GM10266 (cell line): ENCODE data around the gene SYT17.

Source experiments
- DNase-seq: peaks from one replicate; pipeline ENCODE4 v3.0.0; 2012; ENCODE audit errors: extremely low spot score
- TF ChIP-seq, protein P1 (sequence below): IDR thresholded peaks from 2 replicates; pipeline ENCODE4 v1.5.1; 2012; ENCODE audit warnings: mild to moderate bottlenecking, low read depth; ENCODE audit not compliant: control insufficient read depth, insufficient read depth; ENCODE audit errors: missing control alignments

Gene SYT17

DNA sequence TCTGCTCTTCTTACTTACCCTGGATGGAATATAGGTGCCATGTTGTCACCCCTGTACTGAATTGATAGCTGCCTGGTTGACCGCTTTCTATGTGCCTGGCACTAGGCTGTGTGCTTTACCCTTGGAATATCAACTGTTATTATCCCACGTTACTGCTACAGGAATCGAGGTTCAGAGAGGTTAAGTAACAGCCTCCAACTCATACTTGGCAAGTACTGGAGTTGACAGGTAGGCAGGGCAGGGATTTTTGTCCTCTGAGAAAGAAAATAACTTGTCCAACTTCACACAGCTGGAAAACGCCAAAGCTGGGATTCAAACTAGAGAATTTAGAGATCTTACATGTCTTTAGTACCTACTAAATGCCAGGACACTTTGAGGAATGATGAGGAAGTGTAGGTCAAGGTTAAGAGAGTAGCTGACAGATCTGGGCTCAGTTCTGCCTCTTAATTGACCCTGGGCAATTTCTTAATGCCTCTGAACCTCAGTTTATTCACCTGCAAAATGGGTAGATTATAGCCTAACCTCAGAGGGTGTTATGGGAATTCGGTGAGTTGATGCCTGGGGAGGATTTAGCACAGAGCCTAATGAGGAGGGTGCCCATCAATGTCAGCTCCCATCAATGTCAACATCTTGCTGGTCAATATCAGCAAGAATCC is 28.5 kb upstream of the SYT17 start:
- DNase-seq, result no peak

DNA sequence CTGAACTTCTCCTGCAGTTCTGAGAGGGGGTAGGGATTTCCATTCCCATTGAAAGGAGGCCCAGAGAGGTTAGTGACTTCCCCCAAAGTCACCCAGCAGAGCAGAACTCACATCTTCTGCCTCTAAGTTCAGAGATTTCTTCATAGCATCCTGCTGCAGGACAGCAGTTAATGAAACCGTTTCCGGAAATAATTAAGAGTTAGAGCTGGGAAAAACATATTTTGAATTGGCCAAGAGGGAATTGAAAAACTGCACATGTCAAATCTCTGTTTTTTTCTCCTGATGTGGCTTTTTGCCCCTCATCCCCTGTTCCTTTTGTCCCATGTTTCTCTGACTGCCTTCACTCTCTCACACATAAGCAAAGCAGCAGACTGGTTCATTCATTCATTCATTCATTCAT is 27.6 kb upstream of the SYT17 start:
- DNase-seq, result no peak
- TF ChIP-seq, protein P1, sequence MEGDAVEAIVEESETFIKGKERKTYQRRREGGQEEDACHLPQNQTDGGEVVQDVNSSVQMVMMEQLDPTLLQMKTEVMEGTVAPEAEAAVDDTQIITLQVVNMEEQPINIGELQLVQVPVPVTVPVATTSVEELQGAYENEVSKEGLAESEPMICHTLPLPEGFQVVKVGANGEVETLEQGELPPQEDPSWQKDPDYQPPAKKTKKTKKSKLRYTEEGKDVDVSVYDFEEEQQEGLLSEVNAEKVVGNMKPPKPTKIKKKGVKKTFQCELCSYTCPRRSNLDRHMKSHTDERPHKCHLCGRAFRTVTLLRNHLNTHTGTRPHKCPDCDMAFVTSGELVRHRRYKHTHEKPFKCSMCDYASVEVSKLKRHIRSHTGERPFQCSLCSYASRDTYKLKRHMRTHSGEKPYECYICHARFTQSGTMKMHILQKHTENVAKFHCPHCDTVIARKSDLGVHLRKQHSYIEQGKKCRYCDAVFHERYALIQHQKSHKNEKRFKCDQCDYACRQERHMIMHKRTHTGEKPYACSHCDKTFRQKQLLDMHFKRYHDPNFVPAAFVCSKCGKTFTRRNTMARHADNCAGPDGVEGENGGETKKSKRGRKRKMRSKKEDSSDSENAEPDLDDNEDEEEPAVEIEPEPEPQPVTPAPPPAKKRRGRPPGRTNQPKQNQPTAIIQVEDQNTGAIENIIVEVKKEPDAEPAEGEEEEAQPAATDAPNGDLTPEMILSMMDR, result no peak

More for the DNA sequence above, 28.5 kb upstream of the SYT17 start:
- TF ChIP-seq, protein P1, result no peak

DNA sequence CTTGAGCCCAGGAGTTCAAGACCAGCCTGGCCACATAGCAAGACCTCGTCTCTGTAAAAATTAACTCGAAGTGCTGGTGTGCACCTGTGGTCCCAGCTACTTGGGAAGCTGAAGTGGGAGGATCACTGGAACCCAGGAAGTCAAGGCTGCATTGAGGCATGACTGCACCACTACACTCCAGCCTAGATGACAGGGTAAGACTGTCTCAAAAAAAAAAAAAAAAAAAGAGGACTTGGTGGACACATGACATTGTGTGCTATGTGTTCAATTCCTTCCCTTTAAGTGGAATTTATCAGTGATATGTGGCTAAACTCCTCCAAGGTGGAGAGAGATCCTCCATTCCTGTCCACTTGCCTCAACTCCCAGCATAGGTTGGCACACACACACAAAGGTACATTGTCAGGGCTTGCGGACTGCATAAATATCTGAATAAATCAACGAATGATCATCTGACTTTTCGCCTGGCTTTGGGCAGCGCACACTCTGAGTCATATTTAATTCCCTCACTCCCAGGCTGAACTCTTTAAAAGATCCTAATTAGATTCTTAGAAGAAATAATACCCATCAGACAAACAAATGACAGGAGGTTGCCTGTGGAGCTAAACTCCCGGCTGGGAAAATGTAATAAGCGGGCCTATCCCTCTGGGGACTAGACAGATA is 25.0 kb upstream of the SYT17 start:
- DNase-seq, result no peak
- TF ChIP-seq, protein P1, result no peak

DNA sequence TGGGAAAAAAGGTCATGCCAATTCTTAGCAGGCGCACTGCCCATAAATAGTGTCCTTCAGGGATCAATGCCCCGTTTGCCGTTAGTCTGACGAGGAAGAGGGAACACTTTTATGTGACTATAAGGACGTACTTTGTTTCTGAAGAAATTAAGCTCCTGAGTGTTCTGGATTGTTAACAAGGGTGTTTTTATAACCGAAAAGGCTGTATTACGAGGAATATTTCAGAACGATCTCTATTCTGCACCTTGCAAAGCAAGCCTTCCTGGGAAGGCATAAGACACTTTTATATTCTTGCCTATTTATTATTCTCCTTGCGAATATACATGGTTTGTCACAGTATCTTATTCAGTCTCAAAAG is 24.5 kb upstream of the SYT17 start:
- DNase-seq, result no peak
- TF ChIP-seq, protein P1, result no peak

DNA sequence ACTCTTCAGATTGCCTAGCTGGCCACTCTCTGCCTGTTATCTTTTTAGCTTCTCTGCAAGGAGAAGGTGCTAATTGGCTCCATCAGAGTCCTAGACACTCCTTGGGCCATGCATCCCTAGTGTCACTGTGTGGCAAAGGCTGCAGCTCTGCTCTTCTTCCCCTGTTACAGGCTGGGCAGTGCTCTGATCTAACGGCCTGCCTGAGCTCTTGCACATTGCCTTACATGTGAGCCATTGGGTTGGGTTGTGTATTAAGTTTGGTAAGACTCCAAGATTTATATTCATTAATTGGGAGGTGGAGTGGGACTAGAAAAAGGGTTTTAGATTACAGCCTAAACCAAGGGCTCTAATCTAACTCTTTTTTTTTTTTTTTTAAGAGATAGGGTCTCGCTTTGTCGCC is 23.0 kb upstream of the SYT17 start:
- no peak for DNase-seq
- TF ChIP-seq, protein P1, result no peak

DNA sequence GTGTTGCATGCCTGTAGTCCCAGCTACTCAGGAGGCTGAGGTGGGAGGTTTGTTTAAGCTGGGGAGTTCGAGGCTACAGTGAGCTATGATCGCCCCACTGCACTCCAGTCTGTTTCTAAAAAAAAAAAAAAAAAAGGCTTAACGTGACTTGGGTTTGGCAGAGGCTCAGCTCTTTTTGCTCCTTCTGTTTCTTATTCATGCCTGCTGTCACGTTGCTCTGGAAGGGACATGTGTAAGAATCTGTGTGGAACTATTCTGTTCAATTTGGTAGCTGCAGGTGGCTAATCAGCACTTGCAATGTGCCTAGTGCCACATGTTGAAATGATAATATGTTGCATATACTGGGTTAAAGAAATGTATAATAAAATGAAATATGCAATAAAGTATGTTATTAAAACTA is 20.9 kb upstream of the SYT17 start:
- TF ChIP-seq, protein P1, result no peak
- no peak for DNase-seq

DNA sequence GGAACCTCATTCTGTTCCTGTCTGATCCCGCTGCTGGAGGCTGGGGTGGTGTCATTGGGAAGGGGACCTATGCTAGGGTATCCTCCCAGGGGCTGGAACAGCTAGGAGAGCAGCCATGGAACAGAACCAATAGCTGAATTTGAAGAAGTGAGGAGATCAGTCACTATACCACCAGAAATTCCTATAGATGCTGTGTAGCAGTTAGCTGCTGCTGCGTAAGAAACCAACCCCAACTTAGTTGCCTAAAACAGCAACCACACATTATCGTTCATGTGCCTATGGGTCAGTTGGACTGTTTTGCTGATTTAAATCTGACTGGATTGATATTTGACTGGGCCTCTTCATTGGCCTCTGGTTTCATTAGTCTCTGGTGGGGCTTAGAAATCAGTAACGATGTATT is 20.4 kb upstream of the SYT17 start:
- DNase-seq, result no peak

More for the DNA sequence above, 20.4 kb upstream of the SYT17 start:
- TF ChIP-seq, protein P1, result no peak
